Esophagus muscularis mucosa (tissue), 4 donors: ENCODE results near the gene CACNA1E. TPM values are rescaled to one million over a fixed set of nuclear protein-coding genes. Genes with fewer than 3 reads are reported as not detected.

Experiments used
- DNase-seq: peaks from one replicate; pipeline ENCODE4 v3.0.0-alpha.2; 2017; ENCODE audit errors: extremely low spot score
- H3K27ac ChIP-seq, 4 donors: fragments of 200-600 bp; sonication (generic); replicated peaks in 1 of 4; 1 replicate in 3 of 4; 2 replicates in 1 of 4; pipeline ENCODE4 v1.5.1; 2016 to 2019; ENCODE audit warnings: mild to moderate bottlenecking in 1 of 4
- H3K27me3 ChIP-seq, 4 donors: fragments of 200-600 bp; sonication (generic); one replicate each; pipeline versions ENCODE4 v1.5.1 to v1.6.0; 2016 to 2019
- H3K36me3 ChIP-seq, 4 donors: fragments of 200-600 bp; sonication (generic); one replicate each; pipeline ENCODE4 v1.5.1; 2016 to 2019
- H3K4me1 ChIP-seq, 4 donors: fragments of 200-600 bp; sonication (generic); one replicate each; pipeline ENCODE4 v1.5.1; 2016 to 2019
- H3K4me3 ChIP-seq, 4 donors: fragments of 200-600 bp; sonication (generic); 1 replicate in 2 of 4; 2 replicates in 2 of 4; pipeline ENCODE4 v1.5.1; 2016 to 2019; ENCODE audit warnings: mild to moderate bottlenecking in 4 of 4, moderate library complexity in 1 of 4
- H3K9me3 ChIP-seq, 4 donors: fragments of 200-600 bp; sonication (generic); 1 replicate in 3 of 4; 2 replicates in 1 of 4; pipeline ENCODE4 v1.5.1; 2016 to 2019
- CTCF ChIP-seq, 3 experiments: fragments of 200-600 bp in 2 of 3; fragments of 450-650 bp in 1 of 3; sonication (generic) in 2 of 3; IDR thresholded peaks; one replicate each; pipeline ENCODE4 v1.5.1; 2017 to 2019; ENCODE audit warnings: antibody characterized with exemption in 3 of 3, mild to moderate bottlenecking in 2 of 3, moderate library complexity in 1 of 3
- EP300 ChIP-seq: sonication (generic); formaldehyde crosslinking; IDR thresholded peaks from one replicate; pipeline ENCODE4 v1.6.1; 2017; ENCODE audit warnings: antibody characterized with exemption
- POLR2A ChIP-seq: fragments of 450-650 bp; IDR thresholded peaks from one replicate; pipeline ENCODE4 v1.6.1; 2017; ENCODE audit warnings: antibody characterized with exemption, moderate library complexity, mild to moderate bottlenecking, low read depth
- POLR2AphosphoS5 ChIP-seq, 2 donors: sonication (generic); formaldehyde crosslinking; IDR thresholded peaks; one replicate each; pipeline ENCODE4 v1.6.1; 2017; ENCODE audit warnings: antibody characterized with exemption in 2 of 2
- WGBS: methylation state at CpG from one replicate; pipeline ENCODE4 v1.1.5; 2018; 5-methylcytosine and 5-hydroxymethylcytosine counted together
- intact Hi-C: fragments of 100-400 bp; cut with DNase I; formaldehyde crosslinking; loops from one replicate; pipeline ENCODE4 v1.15.1; 2023
- total RNA-seq, 4 donors: library from RNA; depleted of rRNA; stranded (reverse); fragments of >200 nt; gene quantifications; one replicate each; pipeline versions ENCODE4 v1.1.0 to v1.2.1, GENCODE V29; 2016

The CACNA1E gene
- total RNA-seq, 4 donors from 2014 or later, result under 0.01 to 0.66 (median 0.25) TPM

- no peak for TF ChIP-seq POLR2A
- no peak for TF ChIP-seq POLR2AphosphoS5 (IDR thresholded peaks at IDR 0.05)
- no peak for TF ChIP-seq CTCF (IDR thresholded peaks at IDR 0.05)
- TF ChIP-seq EP300, result no peak
- Histone ChIP-seq H3K27ac (no peak overlapping the region), H3K36me3 (no peaks in the 10 kb centered on the region), H3K4me3 (no peak overlapping the region), H3K4me1 (no peaks in the 10 kb centered on the region), H3K9me3 (no peaks in the 10 kb centered on the region), H3K27me3 (no peaks in the 10 kb centered on the region)
- 58% methylated on average over 3 of the region's 3 CpGs for WGBS
- intact Hi-C loops, result no loop called here
- no peak for DNase-seq
Measured at GRCh38 chr1:181768211-181768929, 285.1 kb downstream of the CACNA1E start.

- Histone ChIP-seq H3K27ac (no peak overlapping the region), H3K4me1 (no peaks in the 10 kb centered on the region), H3K36me3 (no peaks in the 10 kb centered on the region), H3K27me3 (no peaks in the 10 kb centered on the region), H3K4me3 (no peak overlapping the region), H3K9me3 (no peaks in the 10 kb centered on the region)
- intact Hi-C loops, result no loop called here
- no peak for TF ChIP-seq EP300
- no peak for TF ChIP-seq CTCF (IDR thresholded peaks at IDR 0.05)
- no peak for TF ChIP-seq POLR2A
- no peak for TF ChIP-seq POLR2AphosphoS5 (IDR thresholded peaks at IDR 0.05)
- 90% methylated on average over 4 of the region's 4 CpGs for WGBS
- DNase-seq, result no peak
Measured at GRCh38 chr1:181768930-181769280, 285.6 kb downstream of the CACNA1E start.

- H3K36me3 ChIP-seq, result no peaks in the 10 kb centered on the region
- H3K4me3 ChIP-seq, result no peak overlapping the region
- H3K27ac ChIP-seq, result no peak overlapping the region
- H3K4me1 ChIP-seq, result no peaks in the 10 kb centered on the region
- DNase-seq, result no peak
- TF ChIP-seq EP300 (no peak), POLR2A (no peak), POLR2AphosphoS5 (IDR thresholded peaks at IDR 0.05) (no peak), CTCF (IDR thresholded peaks at IDR 0.05) (no peak)
- H3K9me3 ChIP-seq, result no peaks in the 10 kb centered on the region
- intact Hi-C loops, result no loop called here
- no peaks in the 10 kb centered on the region for H3K27me3 ChIP-seq
Measured at GRCh38 chr1:181769846-181770245, 286.5 kb downstream of the CACNA1E start.

DNA sequence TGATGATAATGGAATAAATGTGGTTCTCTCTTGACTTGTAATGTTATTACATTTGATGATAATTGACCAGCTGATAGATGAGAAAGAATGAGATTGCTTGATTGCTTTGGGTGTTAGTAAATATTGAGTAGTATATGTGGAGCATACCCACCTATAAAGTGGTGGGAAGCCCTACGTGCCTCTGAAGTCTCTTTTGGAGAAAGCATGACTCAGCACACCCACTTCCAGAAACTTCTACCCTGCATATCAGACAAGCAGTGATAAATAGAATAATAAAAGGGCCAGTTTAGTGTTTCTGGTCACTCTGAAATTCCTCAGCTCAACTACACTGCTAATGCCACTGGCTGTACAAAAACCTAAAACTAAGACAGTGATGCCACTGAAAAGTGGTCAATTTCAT is 289.4 kb downstream of the CACNA1E start:
- H3K4me1 ChIP-seq, result no peaks in the 10 kb centered on the region
- intact Hi-C loops, result no loop called here
- WGBS, result 40% methylated on average over 1 of the region's 1 CpG
- no peaks in the 10 kb centered on the region for H3K27me3 ChIP-seq
- no peaks in the 10 kb centered on the region for H3K9me3 ChIP-seq
- TF ChIP-seq CTCF (IDR thresholded peaks at IDR 0.05), result no peak
- TF ChIP-seq POLR2AphosphoS5 (IDR thresholded peaks at IDR 0.05), result no peak
- no peak for TF ChIP-seq POLR2A
- TF ChIP-seq EP300, result no peak
- H3K27ac ChIP-seq, result no peak overlapping the region
- no peaks in the 10 kb centered on the region for H3K36me3 ChIP-seq
- no peak for DNase-seq
- no peak overlapping the region for H3K4me3 ChIP-seq

DNA sequence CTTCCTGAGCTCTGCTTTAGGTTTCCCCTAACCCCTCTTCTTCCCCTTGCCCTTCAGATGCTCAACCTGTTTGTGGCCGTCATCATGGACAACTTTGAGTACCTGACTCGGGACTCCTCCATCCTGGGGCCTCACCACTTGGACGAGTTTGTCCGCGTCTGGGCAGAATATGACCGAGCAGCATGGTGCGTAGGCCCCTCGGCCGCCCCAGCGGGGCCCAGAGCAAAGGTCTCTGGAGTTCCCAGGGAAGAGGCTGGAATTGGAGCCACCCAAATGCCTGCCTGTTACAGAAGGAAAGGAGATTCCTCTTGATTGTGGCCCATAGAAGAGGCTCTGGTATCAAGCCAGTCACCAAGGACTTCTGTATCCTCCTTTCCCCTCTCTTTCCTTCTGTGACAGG is 292.7 kb downstream of the CACNA1E start:
- H3K27me3 ChIP-seq, result no peaks in the 10 kb centered on the region
- DNase-seq, result no peak
- no peaks in the 10 kb centered on the region for H3K9me3 ChIP-seq
- no peak for TF ChIP-seq EP300
- H3K27ac ChIP-seq, result no peak overlapping the region
- 97% methylated on average over 10 of the region's 10 CpGs for WGBS
- intact Hi-C loops, result no loop called here
- H3K4me1 ChIP-seq, result no peaks in the 10 kb centered on the region
- no peaks in the 10 kb centered on the region for H3K36me3 ChIP-seq
- H3K4me3 ChIP-seq, result no peak overlapping the region
